GM12878 (cell line): ENCODE measurements around the gene AQP5. TPM values are rescaled to one million over a fixed set of nuclear protein-coding genes. Genes with fewer than 3 reads are reported as not detected.

Experiments
- ATAC-seq: fragments of 200-7000 bp; cut with Tn5 transposase; 3 replicates; pipeline ENCODE4 v1.9.1; 2020; ENCODE audit warnings: mild to moderate bottlenecking, moderate library complexity
- BruUV-seq: library from RNA; stranded (reverse); fragments of 400-500 nt; replicated peaks from 2 replicates; lab custom pipeline; 2021; lab: Mats Ljungman, UMichigan
- CTCF ChIA-PET: fragments of 300-600 bp; sonication (Branson Sonifier 250); formaldehyde crosslinking; extraction: SDS; loops from one replicate; lab custom pipeline; 2021; ENCODE audit warnings: inconsistent platforms; lab: Yijun Ruan, JAX
- POLR2A ChIA-PET: fragments of 350-600 bp; formaldehyde crosslinking; extraction: SDS; loops from one replicate; lab custom pipeline; 2021; ENCODE audit warnings: inconsistent platforms; lab: Charles Lee
- RAD21 ChIA-PET: fragments of 300-600 bp; sonication (Branson Sonifier 250); formaldehyde crosslinking; loops from one replicate; lab custom pipeline; 2023; ENCODE audit warnings: antibody characterized with exemption; ENCODE audit not compliant: unreplicated experiment; lab: Charles Lee
- SMC1A ChIA-PET: fragments of 300-600 bp; sonication (Branson Sonifier 250); formaldehyde crosslinking; loops from one replicate; lab custom pipeline; 2023; ENCODE audit not compliant: unreplicated experiment, uncharacterized antibody; lab: Charles Lee
- DNase-seq: peaks from one replicate; pipeline ENCODE4 v3.0.0-alpha.2; 2011; ENCODE audit warnings: low read depth, low spot score
- FAIRE-seq: peaks from 3 replicates; lab custom pipeline; 2011; peaks lifted over from hg19 to GRCh38; lab: Jason Lieb, UNC
- H2AFZ ChIP-seq: 2 replicates; pipeline ENCODE4 v1.6.0; 2011; ENCODE audit warnings: low read depth, low read length, control low read depth; ENCODE audit not compliant: control insufficient read depth
- H3K27ac ChIP-seq: 2 replicates; pipeline ENCODE4 v1.5.1; 2011; ENCODE audit warnings: control low read depth; ENCODE audit not compliant: control insufficient read depth, insufficient read depth
- H3K27me3 ChIP-seq, 2 experiments: replicated peaks in 1 of 2; 2 replicates each; pipeline versions ENCODE4 v1.6.0 to v1.6.1; 2011; ENCODE audit warnings: low read length in 1 of 2; ENCODE audit not compliant: control insufficient read depth in 2 of 2, insufficient read depth in 2 of 2
- H3K36me3 ChIP-seq, 2 experiments: 2 replicates each; pipeline ENCODE4 v1.5.1; 2011; ENCODE audit warnings: low read length in 1 of 2; ENCODE audit not compliant: control insufficient read depth in 2 of 2, insufficient read depth in 2 of 2
- H3K4me1 ChIP-seq: 2 replicates; pipeline ENCODE4 v1.6.1; 2011; ENCODE audit warnings: mild to moderate bottlenecking, low read length, moderate library complexity, mixed read lengths; ENCODE audit not compliant: control insufficient read depth, insufficient read depth
- H3K4me2 ChIP-seq: 2 replicates; pipeline ENCODE4 v1.6.0; 2011; ENCODE audit warnings: control low read depth; ENCODE audit not compliant: control insufficient read depth, insufficient read depth
- H3K4me3 ChIP-seq: fragments of 200-600 bp; sonication (generic); 2 replicates; pipeline ENCODE4 v1.5.1; 2016
- H3K79me2 ChIP-seq: 2 replicates; pipeline ENCODE4 v1.6.0; 2011; ENCODE audit warnings: low read length; ENCODE audit not compliant: control insufficient read depth, insufficient read depth
- H3K9ac ChIP-seq: 2 replicates; pipeline ENCODE4 v1.8.0; 2011; ENCODE audit warnings: low read length, control low read depth, mixed read lengths; ENCODE audit not compliant: control insufficient read depth, insufficient read depth
- H3K9me3 ChIP-seq: replicated peaks from 3 replicates; pipeline ENCODE4 v1.5.1; 2011; ENCODE audit warnings: mild to moderate bottlenecking, low read length; ENCODE audit not compliant: control insufficient read depth, insufficient read depth
- H4K20me1 ChIP-seq: 2 replicates; pipeline ENCODE4 v1.6.0; 2011; ENCODE audit not compliant: control insufficient read depth, insufficient read depth
- BACH1 ChIP-seq: fragments of 450-650 bp; IDR thresholded peaks from 2 replicates; pipeline ENCODE4 v1.6.1; 2017; ENCODE audit warnings: mild to moderate bottlenecking, borderline replicate concordance
- EED ChIP-seq: sonication (generic); IDR thresholded peaks from 2 replicates; pipeline ENCODE4 v1.6.1; 2016; ENCODE audit warnings: antibody characterized with exemption, low read depth
- ESRRA ChIP-seq: IDR thresholded peaks from 2 replicates; pipeline ENCODE4 v1.6.1; 2012; ENCODE audit warnings: mild to moderate bottlenecking, low read length, improper control_type of control experiment
- GABPA ChIP-seq: IDR thresholded peaks from 2 replicates; pipeline ENCODE4 v1.6.1; 2014; ENCODE audit warnings: antibody characterized with exemption, low read depth, mild to moderate bottlenecking, inconsistent platforms
- HDAC2 ChIP-seq: fragments of 200-600 bp; sonication (generic); IDR thresholded peaks from 2 replicates; pipeline ENCODE4 v1.6.1; 2017
- JUNB ChIP-seq: IDR thresholded peaks from 2 replicates; pipeline ENCODE4 v1.6.1; 2016; ENCODE audit warnings: antibody characterized with exemption, mild to moderate bottlenecking
- MEF2B ChIP-seq: fragments of 450-650 bp; IDR thresholded peaks from 2 replicates; pipeline ENCODE4 v1.6.1; 2018; ENCODE audit warnings: mild to moderate bottlenecking, moderate library complexity; ENCODE audit not compliant: partially characterized antibody, poor library complexity, severe bottlenecking
- NFYA ChIP-seq: IDR thresholded peaks from 2 replicates; pipeline ENCODE4 v1.6.1; 2011; ENCODE audit warnings: low read depth, mild to moderate bottlenecking, low read length, improper control_type of control experiment, borderline replicate concordance
- PAX8 ChIP-seq: fragments of 450-650 bp; IDR thresholded peaks from 2 replicates; pipeline ENCODE4 v1.6.1; 2017; ENCODE audit warnings: mild to moderate bottlenecking, moderate library complexity
- PML ChIP-seq: IDR thresholded peaks from 2 replicates; pipeline ENCODE4 v1.6.1; 2012; ENCODE audit warnings: low read length, inconsistent platforms
- POLR2A ChIP-seq: IDR thresholded peaks from 2 replicates; pipeline ENCODE4 v1.6.1; 2011; ENCODE audit warnings: low read depth, mild to moderate bottlenecking, low read length
- POLR2AphosphoS2 ChIP-seq: IDR thresholded peaks from 2 replicates; pipeline ENCODE4 v1.6.1; 2011; ENCODE audit warnings: low read depth, mild to moderate bottlenecking, low read length, improper control_type of control experiment, moderate library complexity
- RAD21 ChIP-seq: IDR thresholded peaks from 2 replicates; pipeline ENCODE4 v1.6.1; 2011; ENCODE audit warnings: mild to moderate bottlenecking, low read depth, low read length, moderate library complexity; ENCODE audit not compliant: insufficient read depth
- RB1 ChIP-seq: fragments of 450-650 bp; formaldehyde crosslinking; IDR thresholded peaks from 2 replicates; pipeline ENCODE4 v1.6.1; 2017; ENCODE audit warnings: mild to moderate bottlenecking, borderline replicate concordance
- RELA ChIP-seq: fragments of 450-650 bp; IDR thresholded peaks from 2 replicates; pipeline ENCODE4 v1.8.0; 2014; ENCODE audit warnings: borderline replicate concordance; ENCODE audit not compliant: partially characterized antibody
- SMARCA5 ChIP-seq: fragments of 450-650 bp; IDR thresholded peaks from 2 replicates; pipeline ENCODE4 v1.6.1; 2017; ENCODE audit warnings: mild to moderate bottlenecking
- SMC3 ChIP-seq: IDR thresholded peaks from 2 replicates; pipeline ENCODE4 v1.6.1; 2011; ENCODE audit warnings: low read length, improper control_type of control experiment, borderline replicate concordance
- TAF1 ChIP-seq: IDR thresholded peaks from 2 replicates; pipeline ENCODE4 v1.6.1; 2011; ENCODE audit warnings: mild to moderate bottlenecking, low read depth, low read length, borderline replicate concordance
- TCF12 ChIP-seq: IDR thresholded peaks from 2 replicates; pipeline ENCODE4 v1.6.1; 2011; ENCODE audit warnings: low read depth, mild to moderate bottlenecking, low read length
- WRNIP1 ChIP-seq: IDR thresholded peaks from 2 replicates; pipeline ENCODE4 v1.6.1; 2011; ENCODE audit warnings: low read depth, low read length, improper control_type of control experiment, borderline replicate concordance
- WGBS: methylation state at CpG from one replicate; pipeline ENCODE4 v1.1.6; 2016; ENCODE audit warnings: low lambda C conversion rate; ENCODE audit not compliant: insufficient replicate concordance, insufficient coverage; ENCODE audit errors: missing lambda C conversion rate; 5-methylcytosine and 5-hydroxymethylcytosine counted together
- in situ Hi-C: fragments of 300-500 bp; cut with MboI; formaldehyde crosslinking; loops from 9 replicates; pipeline ENCODE4 v1.14.3; 2018; ENCODE audit warnings: mixed read lengths
- intact Hi-C: fragments of 100-400 bp; cut with micrococcal nuclease; formaldehyde crosslinking; loops from one replicate; pipeline ENCODE4 v1.14.2; 2022; ENCODE audit not compliant: unreplicated experiment
- polyA plus RNA-seq, 11 experiments: library from polyadenylated mRNA; depleted of rRNA in 4 of 11; unstranded in 6 of 11; stranded (reverse) in 5 of 11; fragments of >200 nt; fragmentation: Nextera tagmentation in 4 of 11; fragmentation: Illumina TruSeq in 1 of 11; extraction: Ambion mirVana in 4 of 11; extraction: Trizol in 1 of 11; gene quantifications; 1 replicate in 1 of 11; 2 replicates in 10 of 11; pipeline versions ENCODE4 v1.2.1 to v1.2.3, GENCODE V29; 2011 to 2016; ENCODE audit warnings: inconsistent platforms in 2 of 11, missing spikeins in 2 of 11, low read depth in 1 of 11
- total RNA-seq, 4 experiments: library from RNA; depleted of rRNA in 3 of 4; stranded (reverse); fragments of >200 nt in 3 of 4; fragmentation: Illumina TruSeq in 1 of 4; extraction: Trizol in 1 of 4; gene quantifications; 2 replicates each; pipeline versions ENCODE4 v1.2.1 to v1.2.3, GENCODE V29; 2013 to 2021

AQP5 gene
- total and polyA plus RNA-seq, 10 of the 15 experiments (the other 5 are each of a cell fraction or from before 2014, with no cell fraction given), result not detected

- RAD21 ChIA-PET, result interaction anchor here (5.5 kb wide), 1 partner anchor 13 kb away, joined by 21 read pairs; no protein-coding TSS in a partner anchor
- in situ Hi-C loops, result no loop called here
- H3K9ac ChIP-seq, result no peak overlapping the region
Measured at GRCh38 chr12:49980501-49981349, 19.1 kb downstream of the AQP5 start.

GRCh38 chr12:49982246-49983087 lies 20.8 kb downstream of the AQP5 start:
- ATAC-seq, result no peak
- CTCF ChIA-PET, result interaction anchor here (1.0 to 7.7 kb wide), 4 partner anchors 15 to 102 kb away, joined by 3 to 68 read pairs (median 4); no protein-coding TSS in a partner anchor
- H3K4me3 ChIP-seq, result no peak overlapping the region
- H3K4me1 ChIP-seq, result no peaks in the 10 kb centered on the region
- RAD21 ChIA-PET, result interaction anchor here (5.5 kb wide), 1 partner anchor 15 kb away, joined by 21 read pairs; no protein-coding TSS in a partner anchor
- H3K4me2 ChIP-seq, result no peak overlapping the region
- no peaks in the 10 kb centered on the region for H3K9me3 ChIP-seq
- no peak for DNase-seq
- H3K9ac ChIP-seq, result no peak overlapping the region
- in situ Hi-C loops (no loop called here), intact Hi-C loops (no loop called here)
- 81% methylated on average over 7 of the region's 7 CpGs for WGBS
- POLR2A ChIA-PET, result no interaction called here
- BruUV-seq, result no TSS peak
- no peak overlapping the region for H3K27ac ChIP-seq
- H2AFZ ChIP-seq, result no peak overlapping the region
- H4K20me1 ChIP-seq, result no peaks in the 10 kb centered on the region
- SMC1A ChIA-PET, result interaction anchor here (0.7 to 1.0 kb wide), 3 partner anchors 10 to 24 kb away, joined by 3 read pairs; no protein-coding TSS in a partner anchor
- peaks cover 1 to 3% of the 10 kb centered on the region in 2 experiments; a peak in 3 of 4 replicates for H3K36me3 ChIP-seq
- no peaks in the 10 kb centered on the region for H3K27me3 ChIP-seq
- H3K79me2 ChIP-seq, result no peaks in the 10 kb centered on the region
- no peak for FAIRE-seq
- TF ChIP-seq PML (no peak), EED (no peak), WRNIP1 (no peak), TCF12 (no peak), RAD21 (no peak), RB1 (no peak), PAX8 (no peak), MEF2B (no peak), SMC3 (no peak), BACH1 (no peak), GABPA (no peak), SMARCA5 (no peak), HDAC2 (no peak), POLR2A (no peak), JUNB (no peak), POLR2AphosphoS2 (no peak)

More at GRCh38 chr12:49980501-49981349, 19.1 kb downstream of the AQP5 start:
- no peak overlapping the region for H2AFZ ChIP-seq
- no peaks in the 10 kb centered on the region for H3K79me2 ChIP-seq
- H3K27ac ChIP-seq, result no peak overlapping the region
- ATAC-seq (no peak), FAIRE-seq (no peak), DNase-seq (no peak)
- ChIA-PET CTCF (interaction anchor here (0.8 to 7.7 kb wide), 9 partner anchors 9 to 90 kb away, joined by 3 to 68 read pairs (median 4); no protein-coding TSS in a partner anchor), SMC1A (interaction anchor here (0.6 to 1.2 kb wide), 2 partner anchors 13 to 23 kb away, joined by 3 read pairs; no protein-coding TSS in a partner anchor), POLR2A (no interaction called here)
- H3K36me3 ChIP-seq, result no peaks in the 10 kb centered on the region; a peak in 1 of 4 replicates
- no peaks in the 10 kb centered on the region for H3K27me3 ChIP-seq
- WGBS, result 98% methylated on average over 10 of the region's 10 CpGs
- H3K4me2 ChIP-seq, result no peak overlapping the region
- no peaks in the 10 kb centered on the region for H3K9me3 ChIP-seq
- no peaks in the 10 kb centered on the region for H3K4me1 ChIP-seq
- BruUV-seq, result no TSS peak
- H4K20me1 ChIP-seq, result no peaks in the 10 kb centered on the region
- intact Hi-C loops, result no loop called here
- no peak overlapping the region for H3K4me3 ChIP-seq
- TF ChIP-seq RELA (no peak), TAF1 (no peak), PML (no peak), NFYA (no peak), ESRRA (no peak)
